Measurements from ENCODE around the gene KCNIP3. TPM values are rescaled to one million over a fixed set of nuclear protein-coding genes. Genes with fewer than 3 reads are reported as not detected.
A peak's percentile ranks its signal among the peaks of the same experiment; 100 is the strongest.

The KCNIP3 gene
- total and polyA plus RNA-seq, 12 donors = 2.1 to 8.0 (median 3.9) TPM

DNA sequence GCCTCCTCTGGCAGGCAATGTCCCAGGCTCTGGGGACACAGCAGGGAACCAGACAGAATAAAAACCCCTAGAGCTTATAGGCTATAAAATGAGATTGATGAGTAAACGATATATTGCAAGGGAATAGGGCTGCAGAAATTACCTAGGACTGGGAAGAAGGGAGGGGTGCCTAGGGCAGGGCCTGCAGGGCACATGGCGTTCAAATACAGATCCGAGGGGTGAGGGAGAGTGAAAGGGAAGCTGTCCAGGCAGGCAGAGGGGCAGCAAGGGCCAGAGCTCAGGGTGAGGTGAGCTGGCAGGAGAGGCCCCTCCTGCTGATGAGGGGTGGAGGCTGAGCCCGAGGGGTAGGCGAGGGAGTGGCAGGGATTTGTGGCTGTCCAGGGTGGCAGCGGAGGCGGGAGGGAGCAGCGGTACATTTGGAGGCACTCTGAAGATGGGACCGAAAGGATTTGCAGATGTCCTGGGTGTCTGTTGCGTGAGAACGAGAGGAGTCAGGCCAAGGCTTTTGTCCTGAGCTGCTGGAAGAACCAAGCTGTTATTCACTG lies 33.7 kb downstream of the KCNIP3 start:
- Histone ChIP-seq H3K27ac (no peak overlapping the region), H3K36me3 (no peaks in the 10 kb centered on the region), H3K9me3 (no peaks in the 10 kb centered on the region), H3K4me3 (no peak overlapping the region), H3K4me1 (peaks cover 0 to 6% (median 0%) of the 10 kb centered on the region in 9 donors), H3K27me3 (no peaks in the 10 kb centered on the region)
- TF ChIP-seq, protein P1, sequence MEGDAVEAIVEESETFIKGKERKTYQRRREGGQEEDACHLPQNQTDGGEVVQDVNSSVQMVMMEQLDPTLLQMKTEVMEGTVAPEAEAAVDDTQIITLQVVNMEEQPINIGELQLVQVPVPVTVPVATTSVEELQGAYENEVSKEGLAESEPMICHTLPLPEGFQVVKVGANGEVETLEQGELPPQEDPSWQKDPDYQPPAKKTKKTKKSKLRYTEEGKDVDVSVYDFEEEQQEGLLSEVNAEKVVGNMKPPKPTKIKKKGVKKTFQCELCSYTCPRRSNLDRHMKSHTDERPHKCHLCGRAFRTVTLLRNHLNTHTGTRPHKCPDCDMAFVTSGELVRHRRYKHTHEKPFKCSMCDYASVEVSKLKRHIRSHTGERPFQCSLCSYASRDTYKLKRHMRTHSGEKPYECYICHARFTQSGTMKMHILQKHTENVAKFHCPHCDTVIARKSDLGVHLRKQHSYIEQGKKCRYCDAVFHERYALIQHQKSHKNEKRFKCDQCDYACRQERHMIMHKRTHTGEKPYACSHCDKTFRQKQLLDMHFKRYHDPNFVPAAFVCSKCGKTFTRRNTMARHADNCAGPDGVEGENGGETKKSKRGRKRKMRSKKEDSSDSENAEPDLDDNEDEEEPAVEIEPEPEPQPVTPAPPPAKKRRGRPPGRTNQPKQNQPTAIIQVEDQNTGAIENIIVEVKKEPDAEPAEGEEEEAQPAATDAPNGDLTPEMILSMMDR (IDR thresholded peaks at IDR 0.05) = no peak
- intact Hi-C loops (cut with DNase I) = no loop called here
- WGBS, 2 donors = 86 to 90% methylated on average over 11 of the region's 11 CpGs
- DNase-seq (peak in 1 of 2 donors; percentile 2), ATAC-seq (no peak)

GRCh38 chr2:95331606-95332005 lies 34.5 kb downstream of the KCNIP3 start:
- TF ChIP-seq, protein P1 (IDR thresholded peaks at IDR 0.05) = no peak
- Histone ChIP-seq H3K27ac (no peak overlapping the region), H3K27me3 (no peaks in the 10 kb centered on the region), H3K4me1 (peaks cover 0 to 6% (median 0%) of the 10 kb centered on the region in 9 donors), H3K36me3 (no peaks in the 10 kb centered on the region), H3K4me3 (no peak overlapping the region), H3K9me3 (no peaks in the 10 kb centered on the region)
- 85 to 87% methylated on average over 10 of the region's 10 CpGs for WGBS, 2 donors
- ATAC-seq (no peak), DNase-seq (peak in 1 of 2 donors; percentile 1)
- intact Hi-C loops (cut with DNase I) = no loop called here

- Histone ChIP-seq H3K9me3 (no peaks in the 10 kb centered on the region), H3K27ac (no peak overlapping the region), H3K27me3 (no peaks in the 10 kb centered on the region), H3K36me3 (no peaks in the 10 kb centered on the region), H3K4me1 (peaks cover 0 to 6% (median 0%) of the 10 kb centered on the region in 9 donors), H3K4me3 (no peak overlapping the region)
- no peak for DNase-seq
- WGBS, 2 donors = 93 to 95% methylated on average over 8 of the region's 8 CpGs
- TF ChIP-seq, protein P1 (IDR thresholded peaks at IDR 0.05) = no peak
- ATAC-seq = no peak
- intact Hi-C loops (cut with DNase I) = no loop called here
These were observed 34.9 kb downstream of the KCNIP3 start for GRCh38 chr2:95332036-95332435.

DNA sequence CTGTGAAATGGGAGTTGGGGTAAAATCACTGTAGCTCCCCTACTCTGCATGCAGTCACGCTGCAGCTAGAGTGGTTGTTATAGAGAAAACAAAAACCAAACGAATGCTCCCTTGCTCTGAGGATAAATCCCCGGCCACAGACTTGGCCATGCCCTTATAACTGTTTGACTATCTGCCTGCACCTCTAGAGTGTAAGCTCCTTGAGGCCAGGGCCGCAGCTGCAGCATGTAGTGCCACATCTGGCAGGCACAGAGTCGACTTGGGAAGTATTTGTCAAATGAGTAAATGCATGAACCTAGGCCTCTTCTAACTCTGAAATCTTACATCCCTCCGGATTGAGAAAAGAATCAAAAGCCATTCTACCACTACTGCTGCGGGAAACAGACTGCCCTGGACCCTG lies 35.9 kb downstream of the KCNIP3 start:
- TF ChIP-seq, protein P1 (IDR thresholded peaks at IDR 0.05) = no peak
- peaks cover 0 to 6% (median 0%) of the 10 kb centered on the region in 9 donors for H3K4me1 ChIP-seq
- no peak for ATAC-seq
- WGBS, 2 donors = 79 to 85% methylated on average over 7 of the region's 7 CpGs
- H3K27me3 ChIP-seq = peaks cover 0 to 9% (median 0%) of the 10 kb centered on the region in 7 donors
- no peaks in the 10 kb centered on the region for H3K9me3 ChIP-seq
- intact Hi-C loops (cut with DNase I) = no loop called here
- H3K4me3 ChIP-seq = no peak overlapping the region
- H3K36me3 ChIP-seq = no peaks in the 10 kb centered on the region
- DNase-seq = no peak
- H3K27ac ChIP-seq = no peak overlapping the region
